ENCODE results near the gene SOWAHC.

DNA sequence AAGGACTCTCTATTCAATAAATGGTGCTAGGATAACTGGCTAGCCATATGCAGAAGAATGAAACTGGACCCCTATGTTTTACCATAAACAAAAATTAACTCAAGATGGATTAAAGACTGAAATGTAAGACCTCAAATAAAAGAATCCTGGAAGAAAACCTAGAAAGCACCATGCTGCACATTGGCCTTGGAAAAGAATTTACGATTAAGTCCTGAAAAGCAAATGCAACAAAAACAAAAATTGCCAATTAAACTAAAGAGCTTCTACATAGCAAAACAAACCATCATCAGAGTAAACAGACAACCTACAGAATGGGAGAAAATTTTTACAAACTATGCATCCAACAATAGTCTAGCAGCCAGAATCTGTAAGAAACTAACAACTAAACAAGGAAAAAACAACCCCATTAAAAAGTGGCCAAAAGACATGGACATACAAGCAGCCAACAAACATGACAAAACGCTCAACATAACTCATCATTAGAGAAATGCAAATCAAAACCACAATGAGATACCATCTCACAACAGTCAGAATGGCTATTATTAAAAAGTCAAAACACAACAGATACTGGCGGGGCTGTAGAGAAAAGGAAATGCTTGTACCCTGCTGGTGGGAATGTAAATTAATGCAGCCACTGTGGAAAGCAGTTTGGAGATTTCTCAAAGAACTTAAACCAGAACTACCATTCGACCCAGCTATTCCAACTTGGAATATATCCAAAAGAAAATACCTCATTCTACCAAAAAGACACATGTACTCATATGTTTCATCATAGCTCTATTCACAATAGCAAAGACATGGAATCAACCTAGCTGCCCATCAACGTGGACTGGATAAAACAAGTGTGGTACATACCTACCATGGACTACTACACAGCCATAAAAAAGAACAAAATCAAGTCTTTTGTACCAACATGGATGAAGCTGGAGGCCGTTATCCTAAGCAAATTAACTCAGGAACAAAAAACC, 31.0 kb upstream of the SOWAHC start:
- no peak for TF ChIP-seq POLR2A (IDR thresholded peaks at IDR 0.05; ENCODE audit: low read length)
- no peak for TF ChIP-seq GATA1 (IDR thresholded peaks at IDR 0.05; ENCODE audit: low read depth, low read length)
